Smooth muscle cell (in vitro differentiated cells): ENCODE data around the gene PGK1. TPM values are rescaled to one million over a fixed set of nuclear protein-coding genes. Genes with fewer than 3 reads are reported as not detected.

Experiments
- DNase-seq: peaks from one replicate; lab custom pipeline; 2025; ENCODE audit not compliant: unreplicated experiment; lab: John Stamatoyannopoulos, UW
- H2AFZ ChIP-seq: fragments of 200-600 bp; sonication (generic); 2 replicates; pipeline ENCODE4 v1.6.0; 2016; ENCODE audit warnings: antibody characterized with exemption, low read depth, mild to moderate bottlenecking
- H3F3A ChIP-seq: fragments of 200-600 bp; sonication (generic); 2 replicates; pipeline ENCODE4 v1.6.0; 2017; ENCODE audit warnings: antibody characterized with exemption, low read depth
- H3K27ac ChIP-seq: fragments of 200-600 bp; sonication (generic); 2 replicates; pipeline ENCODE4 v1.5.1; 2016; ENCODE audit warnings: low read depth, mild to moderate bottlenecking
- H3K27me3 ChIP-seq: fragments of 200-600 bp; sonication (generic); 2 replicates; pipeline ENCODE4 v1.6.1; 2016; ENCODE audit warnings: low read depth, mild to moderate bottlenecking
- H3K36me3 ChIP-seq: fragments of 200-600 bp; sonication (generic); 2 replicates; pipeline ENCODE4 v1.5.1; 2016; ENCODE audit warnings: low read depth
- H3K4me1 ChIP-seq: fragments of 200-600 bp; sonication (generic); 2 replicates; pipeline ENCODE4 v1.5.1; 2016; ENCODE audit warnings: low read depth
- H3K4me2 ChIP-seq: fragments of 200-600 bp; sonication (generic); 2 replicates; pipeline ENCODE4 v1.6.0; 2016; ENCODE audit warnings: mild to moderate bottlenecking
- H3K4me3 ChIP-seq: fragments of 200-600 bp; sonication (generic); 2 replicates; pipeline ENCODE4 v1.5.1; 2016; ENCODE audit warnings: mild to moderate bottlenecking
- H3K79me2 ChIP-seq: fragments of 200-600 bp; sonication (generic); 2 replicates; pipeline ENCODE4 v1.6.0; 2016; ENCODE audit warnings: low read depth, mild to moderate bottlenecking
- H3K9ac ChIP-seq: fragments of 200-600 bp; sonication (generic); 2 replicates; pipeline ENCODE4 v1.6.0; 2016; ENCODE audit warnings: low read depth
- H3K9me3 ChIP-seq: fragments of 200-600 bp; sonication (generic); replicated peaks from 2 replicates; pipeline ENCODE4 v1.5.1; 2016; ENCODE audit warnings: low read depth
- H4K20me1 ChIP-seq: fragments of 200-600 bp; sonication (generic); 2 replicates; pipeline ENCODE4 v1.6.0; 2016; ENCODE audit warnings: low read depth
- WGBS: methylation state at CpG from one replicate; pipeline ENCODE4 v1.1.7; 2016; ENCODE audit warnings: low lambda C conversion rate; 5-methylcytosine and 5-hydroxymethylcytosine counted together
- polyA plus RNA-seq: library from polyadenylated mRNA; unstranded; fragments of >200 nt; fragmentation: Nextera tagmentation; extraction: Ambion mirVana; gene quantifications from 2 replicates; pipeline ENCODE4 v1.2.1, GENCODE V29; 2016
- total RNA-seq: library from RNA; depleted of rRNA; stranded (reverse); fragments of >200 nt; gene quantifications from 2 replicates; pipeline ENCODE4 v1.2.3, GENCODE V29; 2014
- TF ChIP-seq, protein P1 (sequence below): fragments of 200-600 bp; sonication (generic); IDR thresholded peaks from 2 replicates; pipeline ENCODE4 v1.5.1; 2017; ENCODE audit warnings: borderline replicate concordance, mild to moderate bottlenecking, antibody characterized with exemption; ENCODE audit not compliant: insufficient read depth, poor library complexity, severe bottlenecking

PGK1 gene
- total and polyA plus RNA-seq, 2 experiments from 2014 or later: 460 to 807 TPM

DNA sequence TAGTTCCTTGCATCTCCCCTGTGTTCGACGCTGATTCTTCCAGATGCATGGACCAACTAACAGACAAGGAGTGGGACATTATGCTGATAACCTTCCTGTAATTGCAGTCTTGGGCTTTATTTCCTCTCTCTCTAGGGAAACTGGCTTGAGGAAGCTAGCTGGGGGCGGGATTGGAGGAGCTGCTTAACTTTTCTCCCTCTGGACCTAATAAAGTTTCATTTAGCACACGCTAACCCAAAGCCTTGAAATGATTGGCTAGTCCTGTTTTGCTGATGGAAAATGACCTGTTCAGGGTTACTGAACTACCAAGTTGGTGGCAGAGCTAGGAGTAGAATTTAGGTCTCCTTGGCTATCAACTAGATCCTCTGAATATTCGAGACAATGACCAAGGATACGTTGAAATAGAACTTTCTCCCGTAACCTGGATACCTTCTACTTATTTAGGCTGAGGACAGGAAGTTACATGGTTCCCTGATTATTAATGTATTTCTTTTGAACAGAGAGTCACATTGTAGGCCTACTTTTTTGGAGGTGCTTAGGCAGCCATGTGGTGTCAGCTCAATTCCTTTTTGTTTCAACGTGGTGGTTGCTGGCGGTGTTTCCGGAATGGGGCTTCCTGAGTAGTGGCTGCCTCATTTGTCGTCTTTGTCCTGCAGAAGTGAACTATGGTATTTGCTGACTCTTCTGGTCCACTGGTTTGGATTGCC lies 2.0 kb downstream of the PGK1 start:
- peak overlapping the region; percentile 3 for H3K27ac ChIP-seq
- no peaks in the 10 kb centered on the region for H3F3A ChIP-seq
- TF ChIP-seq, protein P1, sequence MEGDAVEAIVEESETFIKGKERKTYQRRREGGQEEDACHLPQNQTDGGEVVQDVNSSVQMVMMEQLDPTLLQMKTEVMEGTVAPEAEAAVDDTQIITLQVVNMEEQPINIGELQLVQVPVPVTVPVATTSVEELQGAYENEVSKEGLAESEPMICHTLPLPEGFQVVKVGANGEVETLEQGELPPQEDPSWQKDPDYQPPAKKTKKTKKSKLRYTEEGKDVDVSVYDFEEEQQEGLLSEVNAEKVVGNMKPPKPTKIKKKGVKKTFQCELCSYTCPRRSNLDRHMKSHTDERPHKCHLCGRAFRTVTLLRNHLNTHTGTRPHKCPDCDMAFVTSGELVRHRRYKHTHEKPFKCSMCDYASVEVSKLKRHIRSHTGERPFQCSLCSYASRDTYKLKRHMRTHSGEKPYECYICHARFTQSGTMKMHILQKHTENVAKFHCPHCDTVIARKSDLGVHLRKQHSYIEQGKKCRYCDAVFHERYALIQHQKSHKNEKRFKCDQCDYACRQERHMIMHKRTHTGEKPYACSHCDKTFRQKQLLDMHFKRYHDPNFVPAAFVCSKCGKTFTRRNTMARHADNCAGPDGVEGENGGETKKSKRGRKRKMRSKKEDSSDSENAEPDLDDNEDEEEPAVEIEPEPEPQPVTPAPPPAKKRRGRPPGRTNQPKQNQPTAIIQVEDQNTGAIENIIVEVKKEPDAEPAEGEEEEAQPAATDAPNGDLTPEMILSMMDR: no peak
- no peaks in the 10 kb centered on the region for H3K4me1 ChIP-seq
- peak overlapping the region; percentile 91 for H3K4me2 ChIP-seq
- no peak overlapping the region for H2AFZ ChIP-seq
- no peaks in the 10 kb centered on the region for H3K9me3 ChIP-seq
- WGBS: 52% methylated on average over 11 of the region's 11 CpGs
- no peaks in the 10 kb centered on the region for H3K27me3 ChIP-seq
- peak overlapping the region; percentile 90 for H3K4me3 ChIP-seq
- H3K9ac ChIP-seq: no peak overlapping the region
- H4K20me1 ChIP-seq: peaks cover 63% of the 10 kb centered on the region
- peaks cover 69% of the 10 kb centered on the region for H3K79me2 ChIP-seq
- no peaks in the 10 kb centered on the region for H3K36me3 ChIP-seq
- DNase-seq: no peak

DNA sequence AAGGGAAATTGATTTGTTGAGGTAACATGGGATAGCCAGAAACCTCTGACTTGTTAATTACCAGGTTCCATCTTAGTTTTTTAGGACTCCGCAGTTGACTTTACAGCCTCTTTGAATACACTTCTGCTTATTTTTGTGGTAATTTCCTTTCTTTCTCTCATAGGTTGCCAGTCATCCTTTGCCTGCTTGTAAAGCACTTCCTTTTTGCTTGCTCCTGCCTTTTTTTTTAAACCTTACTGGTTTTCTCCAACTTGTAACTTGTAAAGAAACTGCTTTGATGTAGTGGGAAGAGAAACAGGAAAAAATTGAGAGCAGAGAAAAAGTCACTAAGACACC lies 2.6 kb downstream of the PGK1 start:
- peaks cover 75% of the 10 kb centered on the region for H3K79me2 ChIP-seq
- no peaks in the 10 kb centered on the region for H3K27me3 ChIP-seq
- H3K9me3 ChIP-seq: no peaks in the 10 kb centered on the region
- peak overlapping the region; percentile 3 for H3K27ac ChIP-seq
- peak overlapping the region; percentile 90 for H3K4me3 ChIP-seq
- H3K36me3 ChIP-seq: no peaks in the 10 kb centered on the region
- H2AFZ ChIP-seq: no peak overlapping the region
- WGBS: 81% methylated on average over 1 of the region's 1 CpG
- peak overlapping the region; percentile 42 for H3K9ac ChIP-seq
- TF ChIP-seq, protein P1: no peak
- peaks cover 69% of the 10 kb centered on the region for H4K20me1 ChIP-seq
- no peaks in the 10 kb centered on the region for H3K4me1 ChIP-seq
- peak overlapping the region; percentile 91 for H3K4me2 ChIP-seq
- no peaks in the 10 kb centered on the region for H3F3A ChIP-seq
- no peak for DNase-seq

DNA sequence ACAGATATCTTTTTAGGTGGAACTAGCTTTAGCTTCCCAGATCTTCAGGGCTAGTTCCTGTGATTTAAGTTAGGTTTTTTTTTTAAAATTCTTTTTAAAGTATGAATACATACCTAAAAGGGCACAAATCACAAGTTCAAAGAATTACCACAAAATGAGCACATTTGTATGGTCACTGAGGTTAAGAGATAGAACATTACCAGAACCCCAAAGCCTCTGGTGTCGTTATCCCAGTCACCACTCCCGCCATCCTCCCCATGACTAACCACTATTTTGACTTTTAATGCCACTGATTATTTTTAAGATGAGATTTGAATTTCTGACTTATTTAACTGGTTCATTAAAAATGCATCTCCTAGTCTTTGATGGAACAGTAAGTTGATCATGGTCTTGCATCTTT lies 5.4 kb downstream of the PGK1 start:
- peaks cover 97% of the 10 kb centered on the region for H4K20me1 ChIP-seq
- H3K27ac ChIP-seq: peak overlapping the region; percentile 30
- no peaks in the 10 kb centered on the region for H3K27me3 ChIP-seq
- H3K4me1 ChIP-seq: no peaks in the 10 kb centered on the region
- H3K36me3 ChIP-seq: peaks cover 5% of the 10 kb centered on the region
- no peaks in the 10 kb centered on the region for H3K9me3 ChIP-seq
- WGBS: 38% methylated on average over 2 of the region's 2 CpGs
- TF ChIP-seq, protein P1: no peak
- peaks cover 99% of the 10 kb centered on the region for H3K79me2 ChIP-seq
- peak overlapping the region; percentile 90 for H3K4me3 ChIP-seq
- no peak for DNase-seq
- peak overlapping the region; percentile 91 for H3K4me2 ChIP-seq
- H2AFZ ChIP-seq: no peak overlapping the region
- no peak overlapping the region for H3K9ac ChIP-seq
- H3F3A ChIP-seq: no peaks in the 10 kb centered on the region
